HCT116 (cell line): ENCODE measurements around the gene GRM1. TPM values are rescaled to one million over a fixed set of nuclear protein-coding genes. Genes with fewer than 3 reads are reported as not detected.

Experiments
- ATAC-seq: fragments of 200-7000 bp; cut with Tn5 transposase; 2 replicates; pipeline ENCODE4 v1.9.1; 2020; ENCODE audit warnings: mild to moderate bottlenecking, moderate library complexity
- BruUV-seq: library from RNA; stranded (reverse); fragments of 400-500 nt; replicated peaks from 2 replicates; lab custom pipeline; 2021; lab: Mats Ljungman, UMichigan
- CTCF ChIA-PET: fragments of 300-600 bp; sonication (Branson Sonifier 250); formaldehyde crosslinking; loops from one replicate; lab custom pipeline; 2021; ENCODE audit warnings: antibody characterized with exemption; lab: Charles Lee
- POLR2A ChIA-PET: fragments of 300-600, 350-600 bp; sonication (Branson Sonifier 250); formaldehyde crosslinking; loops from one replicate; lab custom pipeline; 2021; ENCODE audit warnings: antibody characterized with exemption; lab: Charles Lee
- RAD21 ChIA-PET, 2 experiments: fragments of 300-600 bp; sonication (Branson Sonifier 250); formaldehyde crosslinking; loops; one replicate each; lab custom pipeline; 2023; ENCODE audit warnings: low total read pairs in 2 of 2; ENCODE audit not compliant: uncharacterized antibody in 2 of 2, unreplicated experiment in 2 of 2, low non-redundant PET in 1 of 2; lab: Charles Lee
- DNase-seq: peaks from one replicate; pipeline ENCODE4 v3.0.0-alpha.2; 2010; ENCODE audit warnings: low read depth, low spot score
- H2AFZ ChIP-seq: fragments of 200-600 bp; shearing (Covaris generic), sonication (generic); 2 replicates; pipeline ENCODE4 v1.6.1; 2017; ENCODE audit warnings: low read depth, mixed run types, mixed read lengths, antibody characterized with exemption, low read length; ENCODE audit not compliant: poor library complexity, severe bottlenecking
- H3K27ac ChIP-seq: 2 replicates; pipeline ENCODE4 v1.5.1; 2012; ENCODE audit warnings: low read depth, low read length
- H3K27me3 ChIP-seq: fragments of 200-600 bp; sonication (generic); 2 replicates; pipeline ENCODE4 v1.6.1; 2016; ENCODE audit warnings: mixed run types, low read length, mixed read lengths; ENCODE audit not compliant: insufficient read depth
- H3K36me3 ChIP-seq, 2 experiments: fragments of 200-500 bp in 1 of 2; fragments of 200-600 bp in 1 of 2; sonication (Bioruptor generic) in 1 of 2; sonication (generic) in 1 of 2; 2 replicates each; pipeline versions ENCODE4 v1.5.1 to v1.6.1; 2014 to 2016; ENCODE audit warnings: low read length in 2 of 2, inconsistent platforms in 1 of 2, mixed read lengths in 1 of 2, mixed run types in 1 of 2; ENCODE audit not compliant: insufficient read depth in 2 of 2, control insufficient read depth in 1 of 2
- H3K4me1 ChIP-seq, 2 experiments: fragments of 200-600 bp in 1 of 2; sonication (generic) in 1 of 2; 2 replicates each; pipeline versions ENCODE4 v1.5.1 to v1.6.1; 2012 to 2017; ENCODE audit warnings: low read length in 2 of 2, inconsistent platforms in 1 of 2, mild to moderate bottlenecking in 1 of 2, mixed read lengths in 1 of 2, mixed run types in 1 of 2, moderate library complexity in 1 of 2; ENCODE audit not compliant: insufficient read depth in 2 of 2, control insufficient read depth in 1 of 2
- H3K4me2 ChIP-seq: fragments of 200-600 bp; sonication (generic); 2 replicates; pipeline ENCODE4 v1.6.1; 2017; ENCODE audit warnings: mixed run types, low read length, mixed read lengths
- H3K4me3 ChIP-seq, 2 experiments: fragments of 200-600 bp in 1 of 2; sonication (generic) in 1 of 2; replicated peaks in 1 of 2; 2 replicates each; pipeline ENCODE4 v1.5.1; 2011 to 2016; ENCODE audit warnings: low read length in 2 of 2, control low read depth in 1 of 2, low read depth in 1 of 2, mild to moderate bottlenecking in 1 of 2, mixed read lengths in 1 of 2, mixed run types in 1 of 2
- H3K79me2 ChIP-seq: fragments of 200-600 bp; sonication (generic); 2 replicates; pipeline ENCODE4 v1.6.1; 2017; ENCODE audit warnings: mild to moderate bottlenecking, mixed run types, low read length, moderate library complexity, mixed read lengths; ENCODE audit not compliant: insufficient read depth
- H3K9ac ChIP-seq: fragments of 200-600 bp; sonication (generic); 2 replicates; pipeline ENCODE4 v1.6.1; 2016; ENCODE audit warnings: low read length, mixed read lengths
- H3K9me2 ChIP-seq: fragments of 200-600 bp; sonication (generic), shearing (Covaris generic); 2 replicates; pipeline ENCODE4 v1.6.1; 2017; ENCODE audit warnings: mixed run types, mild to moderate bottlenecking, moderate library complexity; ENCODE audit not compliant: insufficient read depth
- H3K9me3 ChIP-seq, 2 experiments: fragments of 200-500 bp in 1 of 2; fragments of 200-600 bp in 1 of 2; sonication (Bioruptor generic) in 1 of 2; sonication (generic) in 1 of 2; 2 replicates each; pipeline ENCODE4 v1.6.1; 2014 to 2017; ENCODE audit warnings: low read length in 2 of 2, mixed read lengths in 2 of 2, inconsistent platforms in 1 of 2, low read depth in 1 of 2, mild to moderate bottlenecking in 1 of 2, mixed run types in 1 of 2, moderate library complexity in 1 of 2; ENCODE audit not compliant: control insufficient read depth in 1 of 2, insufficient read depth in 1 of 2
- H4K20me1 ChIP-seq: fragments of 200-600 bp; sonication (generic), shearing (Covaris generic); 2 replicates; pipeline ENCODE4 v1.6.1; 2017; ENCODE audit warnings: mixed run types, mild to moderate bottlenecking, moderate library complexity; ENCODE audit not compliant: insufficient read depth
- CBX3 ChIP-seq: IDR thresholded peaks from 2 replicates; pipeline ENCODE4 v1.6.1; 2012; ENCODE audit warnings: low read depth
- CEBPB ChIP-seq: IDR thresholded peaks from 2 replicates; pipeline ENCODE4 v1.6.1; 2012; ENCODE audit warnings: low read depth
- EGR1 ChIP-seq: IDR thresholded peaks from 2 replicates; pipeline ENCODE4 v1.6.1; 2012; ENCODE audit warnings: low read depth
- EZH2 ChIP-seq: fragments of 200-600 bp; sonication (generic); IDR thresholded peaks from 2 replicates; pipeline ENCODE4 v1.6.1; 2017; ENCODE audit warnings: antibody characterized with exemption, mixed run types
- EZH2phosphoT487 ChIP-seq: fragments of 200-600 bp; IDR thresholded peaks from 2 replicates; pipeline ENCODE4 v1.6.1; 2018; ENCODE audit warnings: antibody characterized with exemption, borderline replicate concordance
- JUND ChIP-seq: IDR thresholded peaks from 2 replicates; pipeline ENCODE4 v1.6.1; 2012
- POLR2A ChIP-seq: IDR thresholded peaks from 2 replicates; pipeline ENCODE4 v1.7.0; 2011; ENCODE audit warnings: borderline replicate concordance; ENCODE audit not compliant: insufficient read depth, insufficient read length; ENCODE audit errors: extremely low read depth
- POLR2AphosphoS5 ChIP-seq: IDR thresholded peaks from 2 replicates; pipeline ENCODE4 v1.6.1; 2011; ENCODE audit warnings: mild to moderate bottlenecking, low read depth, low read length, moderate library complexity
- RAD21 ChIP-seq: IDR thresholded peaks from 2 replicates; pipeline ENCODE4 v1.6.1; 2012; ENCODE audit warnings: low read depth, mild to moderate bottlenecking
- SIN3A ChIP-seq: IDR thresholded peaks from 2 replicates; pipeline ENCODE4 v1.6.1; 2012; ENCODE audit warnings: low read depth
- SP1 ChIP-seq: IDR thresholded peaks from 2 replicates; pipeline ENCODE4 v1.6.1; 2012; ENCODE audit warnings: low read depth
- SRF ChIP-seq: IDR thresholded peaks from 2 replicates; pipeline ENCODE4 v1.6.1; 2012; ENCODE audit warnings: low read depth
- TCF7L2 ChIP-seq: IDR thresholded peaks from 2 replicates; pipeline ENCODE4 v1.7.0; 2011; ENCODE audit warnings: borderline replicate concordance, inconsistent platforms; ENCODE audit not compliant: insufficient read depth, insufficient read length; ENCODE audit errors: extremely low read depth
- YY1 ChIP-seq: IDR thresholded peaks from 2 replicates; pipeline ENCODE4 v1.6.1; 2011; ENCODE audit warnings: low read length, low read depth, moderate library complexity, mild to moderate bottlenecking; ENCODE audit not compliant: insufficient replicate concordance; ENCODE audit errors: extremely low read depth
- ZFX ChIP-seq: fragments of 450-650 bp; IDR thresholded peaks from 2 replicates; pipeline ENCODE4 v1.6.1; 2017
- ZNF274 ChIP-seq: fragments of 200-500 bp; sonication (Bioruptor generic); IDR thresholded peaks from 2 replicates; pipeline ENCODE4 v1.6.1; 2014; ENCODE audit warnings: mild to moderate bottlenecking, low read depth, low read length, inconsistent platforms
- intact Hi-C: fragments of 100-400 bp; cut with micrococcal nuclease; formaldehyde crosslinking; loops from 2 replicates; pipeline ENCODE4 v1.10.0; 2022
- total RNA-seq: library from RNA; stranded (reverse); gene quantifications from one replicate; pipeline ENCODE4 v1.2.1, GENCODE V29; 2021; ENCODE audit not compliant: unreplicated experiment
- TF ChIP-seq, protein P1 (sequence below): IDR thresholded peaks from 2 replicates; pipeline ENCODE4 v1.6.1; 2012
- TF ChIP-seq, protein P2 (sequence below): IDR thresholded peaks from 2 replicates; pipeline ENCODE4 v1.6.1; 2012
- TF ChIP-seq, protein P3 (sequence below): IDR thresholded peaks from 2 replicates; pipeline ENCODE4 v1.6.1; 2012; ENCODE audit warnings: low read depth

The GRM1 gene
- total RNA-seq, 1 experiment from 2014 or later, result not detected

DNA sequence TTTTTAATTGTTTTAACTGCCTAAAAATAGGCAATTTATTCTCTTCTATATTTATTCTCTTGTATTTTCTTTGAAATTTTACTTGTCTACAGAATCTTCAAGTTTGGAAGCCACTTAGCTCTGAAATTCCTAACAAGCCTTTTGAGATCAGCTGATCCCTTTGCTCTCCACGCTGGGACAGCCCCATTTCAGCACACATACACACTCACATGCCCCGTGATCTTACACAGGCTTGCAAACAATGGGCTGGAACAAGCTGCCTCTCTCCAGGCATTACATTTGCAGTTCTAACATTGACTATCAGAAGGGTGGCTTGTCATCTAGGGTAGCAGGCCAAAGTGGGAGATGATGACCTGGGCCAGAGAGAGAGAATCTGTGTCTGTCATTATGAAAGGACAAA, 452.7 kb downstream of the GRM1 start:
- Histone ChIP-seq H3K79me2 (no peaks in the 10 kb centered on the region), H3K9ac (no peak overlapping the region), H3K27me3 (no peaks in the 10 kb centered on the region; the same call in 1 of the 2 replicates), H3K36me3 (no peaks in the 10 kb centered on the region), H4K20me1 (no peaks in the 10 kb centered on the region), H3K4me1 (no peaks in the 10 kb centered on the region), H3K4me3 (no peak overlapping the region), H3K9me3 (no peaks in the 10 kb centered on the region), H2AFZ (no peak overlapping the region), H3K27ac (no peak overlapping the region), H3K9me2 (no peaks in the 10 kb centered on the region; the same call in 1 of the 2 replicates), H3K4me2 (no peak overlapping the region)
- DNase-seq (no peak), ATAC-seq (no peak)
- no TSS peak for BruUV-seq
- ChIA-PET POLR2A (no interaction called here), RAD21 (no interaction called here), CTCF (no interaction called here)
- TF ChIP-seq, protein P1, sequence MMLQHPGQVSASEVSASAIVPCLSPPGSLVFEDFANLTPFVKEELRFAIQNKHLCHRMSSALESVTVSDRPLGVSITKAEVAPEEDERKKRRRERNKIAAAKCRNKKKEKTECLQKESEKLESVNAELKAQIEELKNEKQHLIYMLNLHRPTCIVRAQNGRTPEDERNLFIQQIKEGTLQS, result no peak
- TF ChIP-seq SIN3A, result no peak
- no peak for TF ChIP-seq EZH2
- TF ChIP-seq ZNF274, result no peak
- no peak for TF ChIP-seq ZFX
- no peak for TF ChIP-seq EZH2phosphoT487
- no peak for TF ChIP-seq CEBPB
- no peak for TF ChIP-seq EGR1
- no peak for TF ChIP-seq SRF
- TF ChIP-seq POLR2A, result no peak
- no peak for TF ChIP-seq POLR2AphosphoS5
- TF ChIP-seq CBX3, result no peak
- TF ChIP-seq YY1, result no peak
- TF ChIP-seq, protein P2, sequence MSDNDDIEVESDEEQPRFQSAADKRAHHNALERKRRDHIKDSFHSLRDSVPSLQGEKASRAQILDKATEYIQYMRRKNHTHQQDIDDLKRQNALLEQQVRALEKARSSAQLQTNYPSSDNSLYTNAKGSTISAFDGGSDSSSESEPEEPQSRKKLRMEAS, result no peak
- TF ChIP-seq, protein P3, sequence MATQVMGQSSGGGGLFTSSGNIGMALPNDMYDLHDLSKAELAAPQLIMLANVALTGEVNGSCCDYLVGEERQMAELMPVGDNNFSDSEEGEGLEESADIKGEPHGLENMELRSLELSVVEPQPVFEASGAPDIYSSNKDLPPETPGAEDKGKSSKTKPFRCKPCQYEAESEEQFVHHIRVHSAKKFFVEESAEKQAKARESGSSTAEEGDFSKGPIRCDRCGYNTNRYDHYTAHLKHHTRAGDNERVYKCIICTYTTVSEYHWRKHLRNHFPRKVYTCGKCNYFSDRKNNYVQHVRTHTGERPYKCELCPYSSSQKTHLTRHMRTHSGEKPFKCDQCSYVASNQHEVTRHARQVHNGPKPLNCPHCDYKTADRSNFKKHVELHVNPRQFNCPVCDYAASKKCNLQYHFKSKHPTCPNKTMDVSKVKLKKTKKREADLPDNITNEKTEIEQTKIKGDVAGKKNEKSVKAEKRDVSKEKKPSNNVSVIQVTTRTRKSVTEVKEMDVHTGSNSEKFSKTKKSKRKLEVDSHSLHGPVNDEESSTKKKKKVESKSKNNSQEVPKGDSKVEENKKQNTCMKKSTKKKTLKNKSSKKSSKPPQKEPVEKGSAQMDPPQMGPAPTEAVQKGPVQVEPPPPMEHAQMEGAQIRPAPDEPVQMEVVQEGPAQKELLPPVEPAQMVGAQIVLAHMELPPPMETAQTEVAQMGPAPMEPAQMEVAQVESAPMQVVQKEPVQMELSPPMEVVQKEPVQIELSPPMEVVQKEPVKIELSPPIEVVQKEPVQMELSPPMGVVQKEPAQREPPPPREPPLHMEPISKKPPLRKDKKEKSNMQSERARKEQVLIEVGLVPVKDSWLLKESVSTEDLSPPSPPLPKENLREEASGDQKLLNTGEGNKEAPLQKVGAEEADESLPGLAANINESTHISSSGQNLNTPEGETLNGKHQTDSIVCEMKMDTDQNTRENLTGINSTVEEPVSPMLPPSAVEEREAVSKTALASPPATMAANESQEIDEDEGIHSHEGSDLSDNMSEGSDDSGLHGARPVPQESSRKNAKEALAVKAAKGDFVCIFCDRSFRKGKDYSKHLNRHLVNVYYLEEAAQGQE, result no peak
- TF ChIP-seq JUND, result no peak
- no peak for TF ChIP-seq RAD21
- no peak for TF ChIP-seq TCF7L2
- no peak for TF ChIP-seq SP1
- intact Hi-C loops, result no loop called here
